HG03575 (cell line): ENCODE data around the gene ZBTB21.

Experiments
- ATAC-seq: cut with Tn5 transposase; IDR thresholded peaks from one replicate; pipeline ENCODE4 v1.9.1; 2021; ENCODE audit not compliant: unreplicated experiment, insufficient number of reproducible peaks, low FRiP score; ENCODE audit errors: extremely low read depth

ZBTB21 gene

GRCh38 chr21:41943851-41944250 is 66.3 kb downstream of the ZBTB21 start:
- no peak for ATAC-seq

DNA sequence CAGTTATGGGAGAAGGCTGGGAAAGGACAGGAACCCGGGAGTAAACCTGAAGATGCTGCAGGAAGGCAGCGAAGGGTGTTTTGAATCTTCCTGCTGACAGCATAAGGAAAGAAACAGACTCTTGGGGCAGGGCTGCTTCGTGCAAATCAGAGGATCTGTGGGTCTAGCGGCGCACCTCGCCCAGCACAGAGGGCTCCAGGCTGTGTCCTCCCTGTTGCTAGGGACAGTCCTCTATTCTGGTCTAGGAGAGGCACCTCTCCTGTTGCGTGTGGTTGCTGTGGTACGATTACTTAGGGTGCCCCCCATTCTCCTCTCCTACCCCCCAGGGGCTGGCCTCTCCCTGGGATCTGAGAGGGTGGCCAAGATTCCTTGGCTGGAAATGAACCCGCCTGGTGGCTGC is 67.7 kb downstream of the ZBTB21 start:
- ATAC-seq: no peak

DNA sequence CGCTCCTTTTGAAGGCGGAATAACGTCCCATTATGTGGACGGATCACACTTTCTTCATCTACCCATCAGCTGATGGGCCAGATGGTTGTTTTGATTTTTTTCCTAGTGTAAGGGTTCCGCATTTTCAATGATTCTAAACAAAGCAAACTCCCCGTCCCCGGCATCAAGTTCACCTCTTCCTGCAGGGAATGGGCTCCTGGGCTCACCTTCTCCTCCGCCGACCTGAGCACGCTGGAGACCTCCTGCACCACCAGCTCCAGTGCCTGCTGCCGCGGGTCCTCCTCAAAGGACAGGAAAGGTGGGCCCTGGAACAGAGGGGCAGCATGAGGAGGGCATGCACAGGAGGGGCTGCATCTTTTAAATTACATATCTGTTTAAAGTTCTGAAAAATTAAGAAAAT is 68.2 kb downstream of the ZBTB21 start:
- no peak for ATAC-seq

DNA sequence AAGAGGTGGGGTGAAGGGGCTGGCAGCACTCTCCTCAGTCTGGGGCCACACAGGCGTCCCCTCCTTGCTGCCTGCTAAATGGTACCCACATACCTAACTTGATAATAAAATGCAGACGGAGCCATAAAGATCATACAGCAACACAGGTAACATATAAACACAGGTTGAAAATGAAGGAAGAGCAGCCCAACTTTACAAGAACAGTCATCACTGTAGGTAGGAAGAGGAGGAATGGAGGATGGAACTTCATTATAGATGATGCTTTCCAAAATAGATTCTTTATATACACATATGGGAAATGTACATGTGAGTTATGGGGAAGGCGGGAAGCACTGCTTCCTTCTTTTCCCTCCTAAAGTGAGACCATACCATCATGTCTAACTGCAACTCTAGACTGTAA is 69.7 kb downstream of the ZBTB21 start:
- no peak for ATAC-seq

DNA sequence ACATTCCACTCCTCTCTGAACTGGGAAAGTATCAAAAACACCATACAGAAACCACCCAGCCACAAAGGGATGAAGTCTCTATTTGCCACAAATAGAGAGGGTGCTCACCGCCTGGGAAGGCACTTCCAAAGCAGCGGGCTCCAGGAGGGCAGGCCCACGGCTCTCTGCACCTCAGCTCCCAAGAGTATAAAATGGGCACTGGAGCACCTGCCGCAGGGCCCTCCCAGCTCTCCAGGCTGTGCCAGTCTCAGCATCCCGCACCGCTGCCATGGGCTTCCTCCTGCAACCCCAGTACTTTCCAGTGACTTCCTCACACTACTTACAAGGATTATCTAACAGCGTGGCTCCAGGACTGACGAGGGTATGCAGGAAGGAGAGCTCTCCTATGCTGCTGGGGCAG is 70.8 kb downstream of the ZBTB21 start:
- no peak for ATAC-seq
